Neuronal stem cell (in vitro differentiated cells): ENCODE results near the gene LTBP2.

ENCODE experiments used
- DNase-seq: peaks from one replicate; pipeline ENCODE4 v3.0.0-alpha.2; 2013; ENCODE audit warnings: low spot score
- H2AFZ ChIP-seq: one replicate; pipeline ENCODE4 v1.6.1; 2013; ENCODE audit warnings: mild to moderate bottlenecking, low read length, inconsistent platforms
- H2AK5ac ChIP-seq: 2 replicates; pipeline ENCODE4 v1.6.1; 2013; ENCODE audit warnings: low read depth, mild to moderate bottlenecking, inconsistent platforms, low read length, moderate library complexity, mixed read lengths
- H2BK120ac ChIP-seq: 2 replicates; pipeline ENCODE4 v1.6.1; 2013; ENCODE audit warnings: low read depth, mild to moderate bottlenecking, inconsistent platforms, low read length, moderate library complexity, mixed read lengths
- H2BK12ac ChIP-seq: one replicate; pipeline ENCODE4 v1.6.1; 2013; ENCODE audit warnings: low read length, inconsistent platforms
- H2BK15ac ChIP-seq: 2 replicates; pipeline ENCODE4 v1.6.1; 2013; ENCODE audit warnings: mild to moderate bottlenecking, low read length, inconsistent platforms, mixed read lengths
- H2BK5ac ChIP-seq: one replicate; pipeline ENCODE4 v1.6.1; 2013; ENCODE audit warnings: inconsistent platforms, mild to moderate bottlenecking, low read length, moderate library complexity
- H3K14ac ChIP-seq: one replicate; pipeline ENCODE4 v1.6.1; 2013; ENCODE audit warnings: low read length, inconsistent platforms
- H3K18ac ChIP-seq: 2 replicates; pipeline ENCODE4 v1.6.1; 2013; ENCODE audit warnings: low read length, inconsistent platforms
- H3K23ac ChIP-seq: 2 replicates; pipeline ENCODE4 v1.6.1; 2013; ENCODE audit warnings: low read depth, mild to moderate bottlenecking, mixed read lengths, low read length, inconsistent platforms; ENCODE audit not compliant: poor library complexity
- H3K27ac ChIP-seq: replicated peaks from 3 replicates; pipeline ENCODE4 v1.5.1; 2013; ENCODE audit warnings: low read length, inconsistent platforms
- H3K27me3 ChIP-seq, 3 experiments: 2 replicates each; pipeline ENCODE4 v1.6.1; 2013; ENCODE audit warnings: low read length in 3 of 3, mild to moderate bottlenecking in 2 of 3, inconsistent platforms in 1 of 3, low read depth in 1 of 3, mixed read lengths in 1 of 3, moderate library complexity in 1 of 3; ENCODE audit not compliant: control insufficient read depth in 3 of 3, insufficient read depth in 3 of 3
- H3K36me3 ChIP-seq, 2 donors: replicated peaks in 1 of 2; 2 replicates each; pipeline ENCODE4 v1.6.1; 2013; ENCODE audit warnings: low read length in 2 of 2; ENCODE audit not compliant: control insufficient read depth in 2 of 2, insufficient read depth in 2 of 2
- H3K4ac ChIP-seq: 2 replicates; pipeline ENCODE4 v1.6.1; 2013; ENCODE audit warnings: inconsistent platforms, mild to moderate bottlenecking, low read length, moderate library complexity
- H3K4me1 ChIP-seq, 2 donors: 1 replicate in 1 of 2; 2 replicates in 1 of 2; pipeline ENCODE4 v1.6.1; 2013; ENCODE audit warnings: low read length in 2 of 2, low read depth in 1 of 2; ENCODE audit not compliant: control insufficient read depth in 2 of 2, insufficient read depth in 1 of 2
- H3K4me2 ChIP-seq: one replicate; pipeline ENCODE4 v1.6.1; 2013; ENCODE audit warnings: mild to moderate bottlenecking, low read length, inconsistent platforms; ENCODE audit not compliant: insufficient read depth, poor library complexity, severe bottlenecking
- H3K4me3 ChIP-seq, 2 donors: 2 replicates each; pipeline ENCODE4 v1.5.1; 2013; ENCODE audit warnings: low read length in 2 of 2, mild to moderate bottlenecking in 2 of 2, inconsistent platforms in 1 of 2, moderate library complexity in 1 of 2
- H3K79me1 ChIP-seq: one replicate; pipeline ENCODE4 v1.6.1; 2013; ENCODE audit warnings: low read depth, mild to moderate bottlenecking, inconsistent platforms, low read length, moderate library complexity
- H3K9ac ChIP-seq: one replicate; pipeline ENCODE4 v1.6.1; 2013; ENCODE audit warnings: mild to moderate bottlenecking, low read depth, low read length, inconsistent platforms; ENCODE audit not compliant: poor library complexity
- H3K9me3 ChIP-seq, 2 donors: replicated peaks in 1 of 2; 2 replicates each; pipeline versions ENCODE3 to v1.6.1; 2013; ENCODE audit warnings: low read length in 2 of 2, mild to moderate bottlenecking in 2 of 2, inconsistent platforms in 1 of 2, low read depth in 1 of 2, mixed read lengths in 1 of 2, moderate library complexity in 1 of 2; ENCODE audit not compliant: control insufficient read depth in 2 of 2, insufficient read depth in 1 of 2
- H4K8ac ChIP-seq: one replicate; pipeline ENCODE4 v1.6.1; 2013; ENCODE audit warnings: low read depth, mild to moderate bottlenecking, inconsistent platforms, low read length, moderate library complexity
- H4K91ac ChIP-seq: one replicate; pipeline ENCODE4 v1.6.1; 2013; ENCODE audit warnings: low read length, low read depth, mild to moderate bottlenecking, inconsistent platforms; ENCODE audit not compliant: poor library complexity
- WGBS, 2 donors: extraction: QIAGEN DNeasy Blood & Tissue Kit; methylation state at CpG; one replicate each; pipeline ENCODE4 v1.1.7; 2013; ENCODE audit warnings: missing lambda C conversion rate in 2 of 2, mixed read lengths in 1 of 2; ENCODE audit not compliant: insufficient read length in 2 of 2, insufficient replicate concordance in 1 of 2; ENCODE audit errors: extremely low coverage in 2 of 2; 5-methylcytosine and 5-hydroxymethylcytosine counted together

Gene LTBP2

GRCh38 chr14:74585406-74586335 is 26.4 kb downstream of the LTBP2 start:
- Histone ChIP-seq H2BK5ac (peak overlapping the region; percentile 35), H4K8ac (no peak overlapping the region), H2BK120ac (no peak overlapping the region), H3K9ac (no peak overlapping the region), H2AK5ac (peak overlapping the region; percentile 40), H3K27ac (no peak overlapping the region), H3K79me1 (no peaks in the 10 kb centered on the region), H3K4me2 (no peak overlapping the region), H2BK12ac (no peak overlapping the region), H3K4me1 (no peaks in the 10 kb centered on the region), H2BK15ac (no peak overlapping the region), H3K27me3 (peaks cover 0 to 29% (median 0%) of the 10 kb centered on the region in 3 experiments), H3K4ac (no peak overlapping the region), H3K9me3 (no peaks in the 10 kb centered on the region), H3K14ac (no peak overlapping the region), H3K23ac (no peak overlapping the region), H2AFZ (no peak overlapping the region), H4K91ac (no peak overlapping the region), H3K18ac (peak overlapping the region; percentile 12), H3K4me3 (no peak overlapping the region), H3K36me3 (no peaks in the 10 kb centered on the region)
- no peak for DNase-seq
- no CpG with 5 or more reads among the region's 33 CpGs for WGBS, 2 donors

- H3K4ac ChIP-seq: no peak overlapping the region
- H4K8ac ChIP-seq: no peak overlapping the region
- H2BK120ac ChIP-seq: no peak overlapping the region
- no peak overlapping the region for H2BK5ac ChIP-seq
- WGBS, 2 donors: no CpG with 5 or more reads among the region's 5 CpGs
- H3K27me3 ChIP-seq: peaks cover 0 to 29% (median 0%) of the 10 kb centered on the region in 3 experiments
- H3K9me3 ChIP-seq: no peaks in the 10 kb centered on the region
- H3K14ac ChIP-seq: no peak overlapping the region
- no peaks in the 10 kb centered on the region for H3K4me1 ChIP-seq
- H3K27ac ChIP-seq: no peak overlapping the region
- H3K79me1 ChIP-seq: no peaks in the 10 kb centered on the region
- H3K4me3 ChIP-seq: no peak overlapping the region
- H3K9ac ChIP-seq: no peak overlapping the region
- no peak overlapping the region for H2AK5ac ChIP-seq
- no peak overlapping the region for H3K18ac ChIP-seq
- H4K91ac ChIP-seq: no peak overlapping the region
- no peak overlapping the region for H2AFZ ChIP-seq
- H2BK12ac ChIP-seq: no peak overlapping the region
- no peak overlapping the region for H3K23ac ChIP-seq
- H3K36me3 ChIP-seq: no peaks in the 10 kb centered on the region
- DNase-seq: no peak
- H3K4me2 ChIP-seq: no peak overlapping the region
- H2BK15ac ChIP-seq: no peak overlapping the region
These were observed 27.1 kb downstream of the LTBP2 start for GRCh38 chr14:74584951-74585350.

DNA sequence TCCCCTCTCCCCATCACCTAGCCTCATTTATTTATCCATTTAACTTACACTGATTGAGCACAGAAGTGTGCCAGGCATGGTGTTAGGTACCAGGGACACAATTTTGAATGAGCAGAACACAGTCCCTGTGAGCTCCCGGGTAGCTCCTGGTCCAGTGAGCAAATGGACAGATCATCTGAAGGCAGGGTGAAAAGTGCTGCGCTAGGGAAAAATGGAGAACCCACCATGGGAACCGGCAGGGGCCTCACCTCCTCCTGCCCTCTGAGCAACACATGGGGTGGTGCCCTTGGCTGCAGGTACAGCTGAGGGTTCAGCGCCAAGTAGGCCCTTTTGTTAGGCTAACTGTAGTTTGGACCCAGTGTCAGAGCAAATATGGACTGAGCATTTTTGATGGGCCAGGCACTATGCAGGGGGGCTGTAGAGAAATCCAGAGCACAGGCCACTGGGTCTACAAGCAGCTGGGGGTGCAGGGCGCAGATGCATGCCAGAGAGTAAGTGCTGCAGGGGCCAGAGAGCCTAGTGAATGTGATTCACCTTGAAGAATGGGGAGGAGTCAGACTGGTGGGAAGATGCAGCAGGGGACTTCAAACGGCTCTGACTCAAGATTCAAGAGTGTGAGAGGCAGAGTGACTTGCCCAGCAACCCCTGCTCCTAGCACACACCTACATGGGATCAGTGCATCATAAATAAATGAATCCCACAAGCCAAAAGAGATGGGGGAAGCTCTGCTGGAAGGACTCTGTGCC is 28.2 kb downstream of the LTBP2 start:
- H3K9ac ChIP-seq: no peak overlapping the region
- no peak overlapping the region for H2AFZ ChIP-seq
- no peak overlapping the region for H3K14ac ChIP-seq
- no peak overlapping the region for H3K4me2 ChIP-seq
- no peak overlapping the region for H3K4ac ChIP-seq
- no peaks in the 10 kb centered on the region for H3K79me1 ChIP-seq
- no peak overlapping the region for H2AK5ac ChIP-seq
- DNase-seq: no peak
- H4K8ac ChIP-seq: no peak overlapping the region
- H2BK15ac ChIP-seq: no peak overlapping the region
- H3K27me3 ChIP-seq: peaks cover 0 to 29% (median 0%) of the 10 kb centered on the region in 3 experiments
- H3K18ac ChIP-seq: no peak overlapping the region
- WGBS, 2 donors: no CpG with 5 or more reads among the region's 6 CpGs
- no peaks in the 10 kb centered on the region for H3K9me3 ChIP-seq
- H3K4me1 ChIP-seq: peaks cover 0 to 4% of the 10 kb centered on the region in 2 donors
- H2BK120ac ChIP-seq: no peak overlapping the region
- H2BK12ac ChIP-seq: no peak overlapping the region
- H2BK5ac ChIP-seq: no peak overlapping the region
- H3K36me3 ChIP-seq: no peaks in the 10 kb centered on the region
- no peak overlapping the region for H4K91ac ChIP-seq
- no peak overlapping the region for H3K4me3 ChIP-seq
- no peak overlapping the region for H3K23ac ChIP-seq
- no peak overlapping the region for H3K27ac ChIP-seq
